ENCODE data around the gene HUS1.

HUS1 gene

GRCh38 chr7:47937711-47938573 lies 41.5 kb downstream of the HUS1 start:
- Histone ChIP-seq H3K4me1 (ENCODE audit: insufficient read depth, low read length) (no peaks in the 10 kb centered on the region), H3K9ac (ENCODE audit: low read depth, low read length) (no peak overlapping the region), H3K4me3 (ENCODE audit: low read depth in 1 of 2, low read length in 2 of 2) (no peak overlapping the region), H3K27ac (ENCODE audit: low read length) (no peak overlapping the region), H3K36me3 (ENCODE audit: insufficient read depth, low read length) (no peaks in the 10 kb centered on the region), H3K79me2 (ENCODE audit: insufficient read depth, low read length) (no peaks in the 10 kb centered on the region), H3K9me3 (ENCODE audit: insufficient read depth, low read length, severe bottlenecking) (no peaks in the 10 kb centered on the region), H4K20me1 (ENCODE audit: insufficient read depth, low read length) (no peaks in the 10 kb centered on the region), H3K27me3 (ENCODE audit: insufficient read depth, low read length, poor library complexity) (no peaks in the 10 kb centered on the region), H2AFZ (ENCODE audit: low read depth, low read length) (no peak overlapping the region), H3K4me2 (ENCODE audit: insufficient read depth, low read length) (no peak overlapping the region)
- TF ChIP-seq EZH2 (IDR thresholded peaks at IDR 0.05; ENCODE audit: borderline replicate concordance, low read depth, low read length, severe bottlenecking): no peak
- no peak for TF ChIP-seq CTCF (IDR thresholded peaks at IDR 0.05; ENCODE audit: borderline replicate concordance, extremely low read depth, low read length, poor library complexity, severe bottlenecking)
- DNase-seq: no peak
- ATAC-seq (ENCODE audit: insufficient read depth, low read depth): no peak

GRCh38 chr7:47937065-47937687 lies 42.2 kb downstream of the HUS1 start:
- Histone ChIP-seq H4K20me1 (ENCODE audit: insufficient read depth, low read length) (no peaks in the 10 kb centered on the region), H3K36me3 (ENCODE audit: insufficient read depth, low read length) (no peaks in the 10 kb centered on the region), H3K4me3 (ENCODE audit: low read depth in 1 of 2, low read length in 2 of 2) (no peak overlapping the region), H3K9me3 (ENCODE audit: insufficient read depth, low read length, severe bottlenecking) (no peaks in the 10 kb centered on the region), H3K27me3 (ENCODE audit: insufficient read depth, low read length, poor library complexity) (no peaks in the 10 kb centered on the region), H3K79me2 (ENCODE audit: insufficient read depth, low read length) (no peaks in the 10 kb centered on the region), H3K9ac (ENCODE audit: low read depth, low read length) (no peak overlapping the region), H3K4me2 (ENCODE audit: insufficient read depth, low read length) (no peak overlapping the region), H3K4me1 (ENCODE audit: insufficient read depth, low read length) (no peaks in the 10 kb centered on the region), H2AFZ (ENCODE audit: low read depth, low read length) (no peak overlapping the region), H3K27ac (ENCODE audit: low read length) (no peak overlapping the region)
- DNase-seq (no peak), ATAC-seq (ENCODE audit: insufficient read depth, low read depth) (no peak)
- TF ChIP-seq EZH2 (IDR thresholded peaks at IDR 0.05; ENCODE audit: borderline replicate concordance, low read depth, low read length, severe bottlenecking) (no peak), CTCF (IDR thresholded peaks at IDR 0.05; ENCODE audit: borderline replicate concordance, extremely low read depth, low read length, poor library complexity, severe bottlenecking) (no peak)

GRCh38 chr7:47936323-47936722 lies 43.1 kb downstream of the HUS1 start:
- no peak for ATAC-seq (ENCODE audit: insufficient read depth, low read depth)
- no peaks in the 10 kb centered on the region for H3K27me3 ChIP-seq (ENCODE audit: insufficient read depth, low read length, poor library complexity)
- H4K20me1 ChIP-seq (ENCODE audit: insufficient read depth, low read length): no peaks in the 10 kb centered on the region
- H3K9ac ChIP-seq (ENCODE audit: low read depth, low read length): no peak overlapping the region
- H2AFZ ChIP-seq (ENCODE audit: low read depth, low read length): no peak overlapping the region
- H3K36me3 ChIP-seq (ENCODE audit: insufficient read depth, low read length): no peaks in the 10 kb centered on the region
- no peak overlapping the region for H3K4me2 ChIP-seq (ENCODE audit: insufficient read depth, low read length)
- H3K4me1 ChIP-seq (ENCODE audit: insufficient read depth, low read length): no peaks in the 10 kb centered on the region
- H3K27ac ChIP-seq (ENCODE audit: low read length): no peak overlapping the region
- H3K79me2 ChIP-seq (ENCODE audit: insufficient read depth, low read length): no peaks in the 10 kb centered on the region
- TF ChIP-seq CTCF (IDR thresholded peaks at IDR 0.05; ENCODE audit: borderline replicate concordance, extremely low read depth, low read length, poor library complexity, severe bottlenecking): no peak
- TF ChIP-seq EZH2 (IDR thresholded peaks at IDR 0.05; ENCODE audit: borderline replicate concordance, low read depth, low read length, severe bottlenecking): no peak
- H3K4me3 ChIP-seq (ENCODE audit: low read depth in 1 of 2, low read length in 2 of 2): no peak overlapping the region
- DNase-seq: no peak
- H3K9me3 ChIP-seq (ENCODE audit: insufficient read depth, low read length, severe bottlenecking): no peaks in the 10 kb centered on the region

Measured in DND-41 (cell line).